Fibroblast of skin of right biceps (primary cell): Measurements from ENCODE around the gene PTPRN2.

Experiments
- DNase-seq: peaks from one replicate; pipeline ENCODE4 v3.0.0-alpha.2; 2013

PTPRN2 gene

GRCh38 chr7:157845203-157845835 lies 742.3 kb downstream of the PTPRN2 start:
- no peak for DNase-seq

- no peak for DNase-seq
Measured at GRCh38 chr7:157844611-157845010, 743.0 kb downstream of the PTPRN2 start.

DNA sequence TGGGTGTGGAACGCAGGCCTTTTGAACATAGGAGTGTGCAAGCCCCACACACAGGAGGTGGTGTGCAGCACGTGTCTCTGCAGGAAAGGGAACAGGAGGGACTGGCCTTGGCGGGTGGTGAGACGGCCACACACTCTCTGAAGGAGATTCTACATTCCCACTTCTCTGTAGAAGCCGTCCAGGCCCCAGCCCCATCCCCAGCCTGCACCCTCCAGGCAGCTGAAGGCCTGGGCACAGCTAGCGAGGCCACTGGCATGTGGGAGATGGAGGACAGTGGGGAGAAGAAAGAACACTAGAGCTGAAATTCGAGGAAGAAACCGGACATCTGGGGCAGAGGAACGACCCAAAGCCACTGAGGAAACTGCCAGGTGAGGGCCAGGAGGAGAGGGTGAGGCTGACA lies 743.5 kb downstream of the PTPRN2 start:
- DNase-seq: no peak

DNA sequence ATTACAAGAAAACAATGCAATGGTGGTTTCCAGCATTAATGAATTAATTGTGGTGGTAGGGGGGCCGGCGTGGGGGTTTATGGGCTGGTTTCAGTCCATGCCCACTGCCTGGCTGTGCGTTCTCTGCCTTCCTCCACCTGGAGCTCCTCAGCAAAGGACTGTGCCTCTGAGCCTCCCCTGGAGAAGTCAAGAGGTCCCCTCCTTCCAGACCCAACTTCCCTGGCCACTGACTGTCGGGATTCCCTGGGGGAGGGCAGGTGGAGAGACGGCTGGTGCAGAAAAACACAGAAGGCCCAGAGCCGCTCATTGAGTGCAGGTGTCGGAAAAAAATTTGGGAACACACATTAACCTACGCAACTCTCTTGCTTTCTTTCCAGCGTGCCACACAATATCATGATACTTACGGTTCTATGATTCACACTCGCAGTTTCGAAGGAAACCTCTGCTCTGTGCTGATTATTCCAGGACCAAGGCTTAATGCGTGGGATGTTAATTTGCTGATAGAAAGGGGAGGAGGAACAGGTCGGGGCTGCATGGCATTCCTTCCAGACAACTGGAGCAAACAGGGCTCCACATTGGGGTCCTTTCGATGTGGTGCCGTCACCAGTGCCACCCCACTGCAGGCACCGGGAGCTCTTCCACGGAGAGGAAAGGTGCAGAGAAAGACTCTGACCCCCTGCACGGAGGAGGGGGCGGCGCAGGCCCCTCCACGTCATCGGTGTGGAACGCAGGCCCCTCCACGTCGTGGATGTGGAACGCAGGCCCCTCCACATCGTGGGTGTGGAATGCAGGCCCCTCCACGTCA lies 744.1 kb downstream of the PTPRN2 start:
- DNase-seq: no peak

- DNase-seq: no peak
Measured at GRCh38 chr7:157841773-157842370, 745.8 kb downstream of the PTPRN2 start.

DNA sequence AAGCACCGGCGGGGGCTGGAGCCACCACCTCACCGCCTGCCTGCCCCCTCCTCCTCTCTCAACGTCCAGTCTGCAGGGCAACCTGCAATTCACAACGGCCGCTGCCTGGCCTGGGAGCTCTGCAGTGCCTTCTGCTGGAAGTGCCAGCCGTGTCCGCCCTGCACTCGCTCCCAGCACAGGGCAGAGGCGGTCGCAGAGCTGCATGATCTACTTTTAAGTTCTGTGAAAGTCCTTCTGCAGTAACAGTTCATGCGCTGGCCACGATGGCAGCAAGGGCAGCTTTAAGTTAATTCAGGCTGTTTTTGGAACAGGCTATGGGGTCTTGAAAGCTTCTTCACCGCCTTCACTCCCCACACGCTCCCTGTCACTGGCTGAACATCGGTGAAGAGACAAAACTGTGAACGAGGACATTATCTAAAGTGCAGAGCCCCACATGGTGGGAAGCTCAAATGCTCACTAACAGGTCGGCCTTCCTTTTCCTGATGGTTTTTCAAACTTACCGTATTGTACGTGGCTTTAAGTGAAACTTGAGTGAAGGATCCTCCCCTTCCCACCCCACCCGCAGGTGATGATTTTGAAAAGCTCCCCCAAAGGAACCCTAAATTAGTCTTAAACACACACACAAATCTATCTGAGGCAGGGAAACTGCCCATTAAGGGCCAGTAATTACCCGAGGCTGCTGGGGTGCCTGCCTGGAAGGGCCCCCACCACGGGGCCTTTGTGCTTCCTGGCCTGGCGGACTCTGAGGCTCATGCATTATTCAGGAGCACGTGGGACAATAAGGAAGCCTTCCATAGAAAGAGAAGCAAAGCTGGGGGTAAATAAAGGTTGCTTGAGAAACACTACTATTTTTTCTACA lies 746.5 kb downstream of the PTPRN2 start:
- no peak for DNase-seq

DNA sequence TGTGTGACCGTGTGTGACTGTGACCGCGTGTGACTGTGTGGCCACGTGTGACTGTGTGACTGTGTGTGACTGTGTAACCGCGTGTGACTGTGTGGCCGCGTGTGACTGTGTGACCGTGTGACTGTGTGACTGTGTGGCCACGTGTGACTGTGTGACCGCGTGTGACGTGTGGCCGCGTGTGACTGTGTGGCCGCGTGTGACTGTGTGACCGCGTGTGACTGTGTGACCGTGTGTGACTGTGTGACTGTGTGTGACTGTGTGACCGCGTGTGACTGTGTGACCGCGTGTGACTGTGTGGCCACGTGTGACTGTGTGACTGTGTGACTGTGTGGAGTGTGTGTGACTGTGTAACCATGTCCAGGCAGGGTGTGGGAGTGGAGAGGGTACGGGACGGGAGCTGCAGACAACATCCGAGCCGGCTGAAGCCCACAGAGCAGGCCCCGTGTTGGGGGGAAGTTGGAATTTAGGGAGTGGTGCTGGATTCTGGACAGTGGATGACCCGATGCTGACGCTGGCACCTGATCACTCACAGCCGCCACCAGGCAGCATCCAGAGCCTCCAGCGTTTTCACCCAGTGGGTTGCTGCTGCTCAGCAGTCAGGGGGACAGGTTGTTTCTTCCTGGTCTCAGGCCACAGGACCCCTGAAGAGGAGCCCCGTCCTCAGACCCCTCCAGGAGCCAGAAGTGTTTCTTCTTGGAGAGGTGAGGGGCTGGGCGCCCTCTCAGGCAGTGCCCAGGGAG lies 747.3 kb downstream of the PTPRN2 start:
- DNase-seq: no peak

GRCh38 chr7:157839672-157840167 lies 747.9 kb downstream of the PTPRN2 start:
- no peak for DNase-seq

GRCh38 chr7:157839226-157839625 lies 748.4 kb downstream of the PTPRN2 start:
- no peak for DNase-seq

GRCh38 chr7:157837561-157837960 lies 750.1 kb downstream of the PTPRN2 start:
- no peak for DNase-seq

- no peak for DNase-seq
Measured at GRCh38 chr7:157837047-157837446, 750.6 kb downstream of the PTPRN2 start.

DNA sequence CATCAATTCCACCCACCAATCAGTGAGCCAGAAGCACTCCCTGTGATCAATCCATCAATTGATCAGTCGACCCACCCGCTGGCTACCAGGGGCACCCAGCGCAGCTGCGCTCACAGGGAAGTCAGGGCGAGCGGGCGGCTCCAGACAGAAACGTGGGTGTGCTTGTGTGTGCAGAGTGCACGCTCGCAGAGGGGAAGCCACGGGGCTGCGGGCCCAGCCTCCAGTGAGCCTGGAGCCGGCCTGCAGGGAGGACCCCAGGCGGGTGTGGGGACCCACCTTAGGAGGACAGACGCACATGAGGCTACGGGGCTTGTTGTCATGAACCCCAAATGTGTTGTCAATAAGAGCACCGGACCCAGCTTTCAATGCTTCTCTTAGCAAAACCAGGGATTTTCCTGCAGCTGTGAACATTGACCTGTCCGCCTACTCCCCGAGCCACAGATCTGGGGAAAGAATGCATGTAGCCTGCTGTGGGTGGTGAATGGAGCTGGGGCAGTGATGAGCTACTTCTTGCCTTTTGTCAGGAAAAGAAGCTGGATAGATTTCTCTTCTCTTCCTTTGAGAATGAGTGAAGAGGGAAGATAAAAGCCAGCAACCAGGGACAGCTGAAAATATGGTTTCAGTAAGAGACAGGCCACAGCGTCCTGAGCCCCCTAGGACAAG lies 753.0 kb downstream of the PTPRN2 start:
- DNase-seq: no peak

DNA sequence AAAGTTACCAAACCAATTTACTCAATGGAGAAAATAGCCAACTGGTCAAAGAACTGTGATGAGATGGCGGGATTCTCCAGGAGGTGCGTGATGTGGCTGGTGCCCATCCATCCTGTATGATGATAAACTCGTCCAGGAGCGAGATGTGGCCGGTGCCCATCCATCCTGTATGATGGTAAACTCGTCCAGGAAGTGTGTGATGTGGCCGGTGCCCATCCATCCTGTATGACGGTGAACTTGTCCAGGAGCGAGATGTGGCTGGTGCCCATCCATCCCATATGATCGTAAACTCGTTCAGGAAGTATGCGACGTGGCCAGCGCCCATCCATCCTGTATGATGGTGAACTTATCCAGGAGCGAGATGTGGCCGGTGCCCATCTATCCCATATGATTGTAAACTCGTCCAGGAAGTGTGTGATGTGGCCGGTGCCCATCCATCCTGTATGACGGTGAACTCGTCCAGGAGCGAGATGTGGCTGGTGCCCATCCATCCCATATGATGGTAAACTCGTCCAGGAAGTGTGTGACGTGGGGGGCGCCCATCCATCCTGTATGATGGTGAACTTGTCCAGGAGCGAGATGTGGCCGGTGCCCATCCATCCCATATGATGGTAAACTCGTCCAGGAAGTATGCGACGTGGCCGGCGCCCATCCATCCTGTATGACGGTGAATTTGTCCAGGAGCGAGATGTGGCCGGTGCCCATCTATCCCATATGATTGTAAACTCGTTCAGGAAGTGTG lies 754.6 kb downstream of the PTPRN2 start:
- DNase-seq: no peak

DNA sequence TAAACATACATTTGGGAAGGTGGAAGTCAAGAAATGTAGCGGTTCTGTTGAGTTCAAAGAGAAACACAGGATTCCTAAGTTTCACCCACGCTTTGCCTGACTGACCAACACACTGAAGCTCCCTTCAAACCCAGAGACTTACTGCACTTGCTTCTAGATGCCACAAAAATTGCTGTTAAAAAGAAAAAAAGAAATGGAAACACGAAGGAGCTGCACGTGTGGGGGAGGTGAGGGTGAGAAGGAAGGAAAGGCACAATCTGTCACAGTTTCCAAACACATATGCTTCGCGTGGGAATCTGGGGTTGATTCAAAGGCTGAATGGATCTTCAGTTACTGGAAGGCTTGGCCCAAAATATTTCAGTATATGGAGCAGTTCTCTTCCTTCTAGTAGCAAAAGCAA lies 755.2 kb downstream of the PTPRN2 start:
- no peak for DNase-seq

DNA sequence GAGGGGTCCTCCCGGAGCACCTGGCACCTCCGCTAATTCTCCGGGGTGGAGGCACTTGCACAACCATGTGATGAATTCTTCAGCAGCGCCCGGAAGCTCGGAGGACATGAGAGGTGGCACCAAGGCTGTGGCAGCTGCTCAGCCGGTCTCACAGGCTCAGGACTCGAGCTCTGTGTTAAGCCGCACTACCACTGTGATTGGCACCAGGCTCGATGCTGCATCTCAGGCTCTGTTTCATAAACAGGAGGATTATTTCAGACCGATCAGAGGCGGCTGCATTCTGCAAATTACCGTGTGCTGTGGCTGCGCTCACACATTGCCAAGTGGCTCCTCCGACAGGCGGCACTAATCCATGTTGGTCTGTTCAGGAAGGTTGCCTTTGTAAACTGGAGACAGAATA lies 755.6 kb downstream of the PTPRN2 start:
- no peak for DNase-seq

DNA sequence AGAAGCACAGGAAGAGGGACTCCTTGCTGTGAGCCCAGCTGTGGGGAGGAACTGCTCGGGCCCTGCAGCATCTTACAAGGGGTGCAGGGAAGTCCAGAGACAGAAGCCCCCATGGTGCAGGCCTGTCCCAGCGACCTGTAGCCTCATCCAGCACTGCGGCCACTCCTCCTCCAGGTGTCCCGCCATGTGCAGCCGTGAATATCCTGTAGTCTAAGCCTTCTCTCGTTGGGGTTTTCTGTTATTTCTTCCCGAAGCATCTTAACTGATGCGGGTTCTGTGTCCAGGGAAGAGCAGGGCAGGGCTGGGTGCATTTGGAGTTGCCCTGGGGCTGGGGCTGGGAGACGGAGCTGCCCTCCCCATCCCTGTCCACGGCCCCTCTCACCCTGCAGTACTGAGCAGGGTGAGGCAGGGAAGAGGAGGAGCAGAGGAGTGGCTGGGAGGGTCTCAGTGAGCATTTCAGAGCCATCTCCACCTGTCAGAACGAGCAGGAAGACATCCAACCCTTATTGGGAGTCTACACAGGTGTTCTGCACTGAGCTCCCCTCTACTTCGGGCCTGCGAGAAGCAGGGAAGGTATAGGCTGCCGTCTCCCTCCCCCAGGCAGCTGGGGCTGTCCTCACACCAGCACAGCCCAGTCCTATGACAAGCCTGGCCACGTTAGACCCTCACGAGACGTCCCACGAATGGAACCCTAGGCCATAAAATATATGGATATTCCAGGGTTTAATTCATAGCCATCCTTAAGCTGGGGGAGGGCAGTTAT lies 756.3 kb downstream of the PTPRN2 start:
- no peak for DNase-seq

- DNase-seq: no peak
Measured at GRCh38 chr7:157830331-157830730, 757.3 kb downstream of the PTPRN2 start.

DNA sequence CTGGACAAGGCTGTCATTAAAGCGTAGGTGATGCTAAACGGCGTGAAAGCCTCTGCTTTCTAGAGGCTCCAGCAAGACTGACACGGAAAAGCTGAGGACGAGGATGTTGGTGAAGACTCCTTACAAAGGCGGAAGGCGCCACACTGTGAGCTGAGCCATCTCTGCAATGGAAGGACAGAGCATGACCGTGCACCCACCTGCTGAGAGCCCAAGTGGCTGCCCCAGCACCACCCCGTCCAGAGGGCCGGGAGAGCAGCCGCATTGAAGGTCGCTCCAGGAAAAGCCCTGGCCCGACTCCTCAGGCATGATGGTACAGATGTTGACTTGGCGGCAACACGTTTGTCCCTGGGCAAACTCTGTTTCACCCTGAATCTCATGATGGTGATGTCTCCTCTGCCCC lies 758.1 kb downstream of the PTPRN2 start:
- DNase-seq: no peak

- no peak for DNase-seq
Measured at GRCh38 chr7:157828881-157829280, 758.7 kb downstream of the PTPRN2 start.

DNA sequence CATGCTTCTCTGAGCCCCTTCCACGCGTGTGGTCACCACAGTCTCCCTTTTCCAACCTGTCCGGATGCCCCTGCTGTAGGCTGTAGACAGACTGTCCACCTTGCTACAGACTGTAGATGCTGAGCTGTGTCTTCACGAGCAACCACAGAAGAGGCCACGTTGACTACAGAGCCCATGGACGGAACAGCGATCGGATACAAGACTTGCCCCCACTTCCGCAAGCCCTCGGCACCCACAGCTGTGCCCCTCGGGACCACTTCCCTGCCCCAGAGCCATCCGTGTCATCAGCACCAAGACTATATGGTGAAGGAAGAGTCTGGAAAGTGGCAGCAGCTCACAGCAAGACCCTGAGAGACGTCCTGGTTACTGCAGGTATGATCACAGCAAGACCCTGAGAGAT lies 759.4 kb downstream of the PTPRN2 start:
- no peak for DNase-seq
